ENCODE results near the gene TAF9.
"Not testable (repeated sequence)": the region's sequence is repeated elsewhere in the genome, so short reads cannot be mapped to it uniquely, and the experiment has no call there.

Gene TAF9

DNA sequence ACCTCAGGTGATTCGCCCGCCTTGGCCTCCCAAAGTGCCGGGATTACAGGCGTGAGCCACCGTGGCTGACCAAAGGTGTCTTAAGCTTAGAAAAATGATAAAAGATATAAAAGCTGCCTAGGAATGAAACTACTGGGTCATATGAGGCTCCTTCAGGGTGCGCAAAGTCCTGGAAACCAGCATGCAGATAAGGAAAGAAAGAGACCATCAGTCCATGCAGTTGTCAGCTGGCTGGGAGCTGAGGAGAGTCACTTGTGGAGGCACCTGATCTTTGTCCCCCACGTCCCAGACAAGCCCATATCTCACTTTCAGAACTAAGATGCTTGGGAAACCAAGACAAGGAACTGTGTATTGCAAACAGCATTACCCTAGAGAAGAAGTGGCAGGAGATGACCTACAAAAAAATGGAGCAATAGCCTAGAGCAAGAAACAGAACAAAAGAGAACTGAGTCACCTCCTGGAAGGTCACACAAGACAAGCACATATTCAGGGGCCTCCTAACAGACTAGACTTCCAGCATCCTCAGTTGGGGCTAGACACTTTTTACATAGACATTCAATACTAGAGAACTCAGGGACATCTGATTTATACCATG lies 33.9 kb downstream of the TAF9 start:
- no peak for DNase-seq

- DNase-seq, result peak; percentile 76
These were observed 34.5 kb downstream of the TAF9 start for GRCh38 chr5:69334793-69335268.

DNA sequence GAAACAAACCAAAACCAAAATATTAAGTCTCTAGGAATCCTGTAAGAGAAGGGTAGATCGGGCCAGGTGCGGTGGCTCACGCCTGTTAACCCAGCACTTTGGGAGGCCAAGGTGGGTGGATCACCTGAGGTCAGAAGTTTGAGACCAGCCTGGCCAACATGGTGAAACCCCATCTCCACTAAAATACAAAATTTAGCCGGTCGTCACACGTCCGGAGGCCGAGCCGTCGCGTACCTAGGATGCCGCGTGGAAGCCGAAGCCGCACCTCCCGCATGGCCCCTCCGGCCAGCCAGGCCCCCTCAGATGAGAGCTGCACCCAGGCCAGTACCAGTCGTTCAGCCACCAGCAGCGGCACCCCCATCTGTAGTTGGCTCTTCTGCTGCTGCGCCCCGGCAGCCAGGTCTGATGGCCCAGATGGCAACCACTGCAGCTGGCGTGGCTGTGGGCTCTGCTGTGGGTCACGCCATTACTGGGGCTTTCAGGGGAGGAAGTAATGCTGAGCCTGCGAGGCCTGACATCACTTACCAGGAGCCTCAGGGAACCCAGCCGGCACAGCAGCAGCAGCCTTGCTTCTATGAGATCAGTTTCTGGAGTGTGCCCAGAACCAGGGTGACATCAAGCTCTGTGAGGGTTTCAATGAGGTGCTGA lies 35.5 kb downstream of the TAF9 start:
- not testable (repeated sequence) for DNase-seq

- no peak for DNase-seq
These were observed 37.5 kb downstream of the TAF9 start for GRCh38 chr5:69331528-69332445.

GRCh38 chr5:69329905-69330489 lies 39.3 kb downstream of the TAF9 start:
- no peak for DNase-seq

- DNase-seq, result no peak
These were observed 43.0 kb downstream of the TAF9 start for GRCh38 chr5:69326365-69326764.

GRCh38 chr5:69317391-69317790 lies 51.9 kb downstream of the TAF9 start:
- DNase-seq, result no peak

GRCh38 chr5:69315972-69316371 lies 53.3 kb downstream of the TAF9 start:
- DNase-seq, result no peak
